ENCODE measurements around the gene ATP6V1A. TPM values are rescaled to one million over a fixed set of nuclear protein-coding genes. Genes with fewer than 3 reads are reported as not detected.

The ATP6V1A gene
- total and polyA plus RNA-seq, 2 of the 13 experiments (the other 11 are each of a cell fraction or from before 2014, with no cell fraction given) = 23.4 to 95.1 TPM

DNA sequence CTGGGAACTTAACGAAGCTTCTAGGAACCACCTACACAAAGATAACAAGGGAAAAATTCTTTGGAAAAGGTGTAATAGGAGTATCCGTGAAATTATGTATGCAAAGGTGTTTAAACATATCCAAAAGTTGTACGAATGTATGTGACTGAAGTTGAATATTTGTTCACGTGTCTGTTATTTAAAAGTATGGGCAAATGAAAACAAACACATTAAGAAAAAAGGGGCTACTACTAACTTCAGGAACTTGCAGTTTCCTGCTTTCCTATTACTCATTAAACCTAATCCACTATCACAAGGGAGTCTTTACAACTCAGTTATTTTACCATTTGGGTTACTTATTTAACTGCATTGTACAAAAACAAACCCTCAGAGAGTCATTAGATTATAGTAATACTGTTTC, 57.8 kb downstream of the ATP6V1A start:
- Histone ChIP-seq H2AFZ (ENCODE audit: low read length) (no peak overlapping the region), H3K27me3 (ENCODE audit: control insufficient read depth in 1 of 2, insufficient read depth in 2 of 2, low read length in 2 of 2) (no peaks in the 10 kb centered on the region), H3K79me2 (ENCODE audit: insufficient read depth, low read length) (no peaks in the 10 kb centered on the region), H3K9me3 (ENCODE audit: low read length) (no peaks in the 10 kb centered on the region), H3K9ac (ENCODE audit: insufficient read depth, low read depth, low read length) (no peak overlapping the region), H4K20me1 (ENCODE audit: insufficient read depth, low read length) (no peaks in the 10 kb centered on the region), H3K4me1 (ENCODE audit: insufficient read depth, low read length) (no peaks in the 10 kb centered on the region), H3K36me3 (replicated peaks in 1 of 2; ENCODE audit: control insufficient read depth in 1 of 2, insufficient read depth in 2 of 2, low read length in 2 of 2) (peaks cover 6 to 40% of the 10 kb centered on the region in 2 experiments), H3K4me2 (ENCODE audit: low read depth, low read length) (no peak overlapping the region), H3K4me3 (replicated peaks in 1 of 3; ENCODE audit: insufficient read depth in 1 of 3, low read depth in 2 of 3, low read length in 3 of 3) (no peak overlapping the region), H3K27ac (ENCODE audit: extremely low read length, insufficient read depth, low read length) (no peak overlapping the region)
- FAIRE-seq (no peak), DNase-seq (ENCODE audit: low spot score) (no peak), ATAC-seq (no peak)
- intact Hi-C loops (cut with micrococcal nuclease; ENCODE audit: unreplicated experiment) (no loop called here), in situ Hi-C loops (cut with HindIII; ENCODE audit: extremely low pct_ligation_motif_present, low pct_unique_long_range_greater_than_20kb) (no loop called here)
- POLR2A ChIA-PET = no interaction called here
- WGBS (ENCODE audit: low lambda C conversion rate) = 95% methylated on average over 4 of the region's 4 CpGs
- BruUV-seq (replicated peaks) = no TSS peak
- TF ChIP-seq GRHL1 (CRISPR knock-in tag; conservative IDR thresholded peaks at IDR 0.05) (no peak), NFRKB (IDR thresholded peaks at IDR 0.05) (no peak), AFF4 (CRISPR knock-in tag; IDR thresholded peaks at IDR 0.05) (no peak), MYPOP (CRISPR knock-in tag; IDR thresholded peaks at IDR 0.05) (no peak), TFDP2 (CRISPR knock-in tag; IDR thresholded peaks at IDR 0.05) (no peak)
- CTCF ChIA-PET (ENCODE audit: low intra/inter-chr PET ratio, low total read pairs) = no interaction called here
